ENCODE results near the gene TMEM45A.

DNA sequence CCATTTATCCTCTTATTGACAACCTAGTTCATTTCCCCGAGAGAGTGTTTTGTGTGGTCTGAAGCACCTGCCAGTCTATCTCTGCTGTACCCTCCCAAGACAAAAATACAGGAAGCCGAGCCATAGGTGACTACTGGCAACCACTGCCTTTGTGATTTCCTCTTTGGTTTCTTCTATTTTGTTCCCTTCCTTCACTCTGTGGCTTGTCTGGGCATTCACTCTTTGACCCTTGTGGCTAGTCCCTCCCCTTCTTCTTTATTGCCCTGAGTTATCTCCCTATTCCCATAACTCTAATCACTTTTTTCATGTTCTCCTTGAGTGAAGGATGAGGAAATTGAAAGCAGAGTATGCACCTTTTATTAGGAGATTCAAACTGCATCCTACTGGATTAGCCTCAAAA is 116.9 kb downstream of the TMEM45A start, which contains the start of gene ADGRG7:
- TF ChIP-seq, protein P1, sequence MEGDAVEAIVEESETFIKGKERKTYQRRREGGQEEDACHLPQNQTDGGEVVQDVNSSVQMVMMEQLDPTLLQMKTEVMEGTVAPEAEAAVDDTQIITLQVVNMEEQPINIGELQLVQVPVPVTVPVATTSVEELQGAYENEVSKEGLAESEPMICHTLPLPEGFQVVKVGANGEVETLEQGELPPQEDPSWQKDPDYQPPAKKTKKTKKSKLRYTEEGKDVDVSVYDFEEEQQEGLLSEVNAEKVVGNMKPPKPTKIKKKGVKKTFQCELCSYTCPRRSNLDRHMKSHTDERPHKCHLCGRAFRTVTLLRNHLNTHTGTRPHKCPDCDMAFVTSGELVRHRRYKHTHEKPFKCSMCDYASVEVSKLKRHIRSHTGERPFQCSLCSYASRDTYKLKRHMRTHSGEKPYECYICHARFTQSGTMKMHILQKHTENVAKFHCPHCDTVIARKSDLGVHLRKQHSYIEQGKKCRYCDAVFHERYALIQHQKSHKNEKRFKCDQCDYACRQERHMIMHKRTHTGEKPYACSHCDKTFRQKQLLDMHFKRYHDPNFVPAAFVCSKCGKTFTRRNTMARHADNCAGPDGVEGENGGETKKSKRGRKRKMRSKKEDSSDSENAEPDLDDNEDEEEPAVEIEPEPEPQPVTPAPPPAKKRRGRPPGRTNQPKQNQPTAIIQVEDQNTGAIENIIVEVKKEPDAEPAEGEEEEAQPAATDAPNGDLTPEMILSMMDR (IDR thresholded peaks at IDR 0.05; ENCODE audit: insufficient read depth, low read length, poor library complexity, severe bottlenecking) = no peak
- no peak for TF ChIP-seq EZH2phosphoT487 (conservative IDR thresholded peaks at IDR 0.05; ENCODE audit: low read length)

Measured in SU-DHL-6 (cell line).